ENCODE results near the gene ISX.

DNA sequence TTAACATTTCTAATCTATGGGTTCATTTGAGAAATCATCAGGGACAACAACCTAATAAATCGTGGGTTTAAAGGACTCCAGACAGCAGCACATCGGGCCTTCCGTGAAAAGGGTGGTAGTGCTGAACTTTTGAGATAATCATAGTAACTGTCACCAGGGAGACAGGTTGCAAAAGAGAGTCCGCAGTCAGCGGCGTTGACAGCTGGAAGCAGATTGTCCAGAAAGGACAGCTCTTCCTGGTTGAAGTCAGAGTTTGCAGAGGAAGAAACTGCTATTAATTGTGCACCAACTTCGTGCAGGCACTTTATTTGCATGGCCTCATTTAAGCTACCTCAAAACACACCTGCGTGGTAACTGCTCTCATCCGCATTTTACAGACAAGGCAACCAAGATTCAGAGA lies 20.5 kb upstream of the ISX start:
- no peak for TF ChIP-seq EZH2phosphoT487 (IDR thresholded peaks at IDR 0.05; ENCODE audit: insufficient read depth, low read depth)
- TF ChIP-seq EZH2 (IDR thresholded peaks at IDR 0.05; ENCODE audit: insufficient read depth, poor library complexity, severe bottlenecking): no peak
